Kidney (tissue), 14 donors: ENCODE results near the gene C11orf98. TPM values are rescaled to one million over a fixed set of nuclear protein-coding genes. Genes with fewer than 3 reads are reported as not detected.
A peak's percentile ranks its signal among the peaks of the same experiment; 100 is the strongest.

Experiments
- DNase-seq, 5 donors: peaks; one replicate each; pipeline ENCODE4 v3.0.0-alpha.2; 2013 to 2020
- FAIRE-seq: peaks from 2 replicates; lab custom pipeline; 2012; peaks lifted over from hg19 to GRCh38; lab: Jason Lieb, UNC
- H3K27ac ChIP-seq, 2 donors: one replicate each; pipeline ENCODE4 v1.7.0; 2013; ENCODE audit warnings: low read depth in 2 of 2, low read length in 2 of 2, inconsistent platforms in 1 of 2
- H3K27me3 ChIP-seq: one replicate; pipeline ENCODE4 v1.7.1; 2013; ENCODE audit warnings: low read length, inconsistent platforms; ENCODE audit not compliant: control insufficient read depth, insufficient read depth
- H3K36me3 ChIP-seq, 3 donors: one replicate each; pipeline versions ENCODE4 v1.7.0 to v1.7.1; 2013; ENCODE audit warnings: low read length in 3 of 3, control low read depth in 1 of 3, inconsistent platforms in 1 of 3; ENCODE audit not compliant: insufficient read depth in 3 of 3, control insufficient read depth in 2 of 3
- H3K4me1 ChIP-seq, 3 donors: one replicate each; pipeline versions ENCODE4 v1.7.0 to v1.7.1; 2013; ENCODE audit warnings: low read length in 3 of 3, inconsistent platforms in 1 of 3, low read depth in 1 of 3; ENCODE audit not compliant: control insufficient read depth in 2 of 3, insufficient read depth in 2 of 3
- H3K4me3 ChIP-seq, 3 donors: one replicate each; pipeline versions ENCODE4 v1.7.0 to v1.8.1; 2013; ENCODE audit warnings: low read length in 3 of 3, control low read depth in 1 of 3, inconsistent platforms in 1 of 3
- H3K9ac ChIP-seq, 3 donors: one replicate each; pipeline versions ENCODE4 v1.7.0 to v1.7.1; 2013; ENCODE audit warnings: low read length in 3 of 3, control low read depth in 1 of 3, inconsistent platforms in 1 of 3
- H3K9me3 ChIP-seq, 3 donors: one replicate each; pipeline versions ENCODE4 v1.7.0 to v1.7.1; 2013; ENCODE audit warnings: low read length in 3 of 3, control low read depth in 1 of 3, inconsistent platforms in 1 of 3; ENCODE audit not compliant: control insufficient read depth in 2 of 3, insufficient read depth in 1 of 3
- CTCF ChIP-seq: IDR thresholded peaks from 3 replicates; pipeline ENCODE4 v1.5.1; 2012; ENCODE audit warnings: mild to moderate bottlenecking, moderate library complexity, borderline replicate concordance; ENCODE audit not compliant: insufficient read depth; ENCODE audit errors: extremely low read depth
- intact Hi-C: fragments of 100-400 bp; cut with DNase I; formaldehyde crosslinking; loops from one replicate; pipeline ENCODE4 v1.11.1; 2022
- polyA plus RNA-seq: library from polyadenylated mRNA; stranded (reverse); fragments of 350-450 nt; fragmentation: Illumina TruSeq; extraction: RNeasy Lipid Tissue Mini Kit (QIAGEN cat#74804); gene quantifications from one replicate; pipeline ENCODE4 v1.2.3, GENCODE V29; 2014; ENCODE audit warnings: low read depth, low replicate concordance; ENCODE audit not compliant: insufficient read depth
- total RNA-seq: library from RNA; stranded (reverse); fragmentation: NEBNext Ultra II Directional; extraction: Animal tissue kit (Norgen Biotek cat#: 25700); gene quantifications from one replicate; pipeline ENCODE4 v1.2.1, GENCODE V29; 2021
- donor health status: control.
- donor health status: control.
- donor health status: control.
- donor health status: control.
- donor health status: control.
- donor health status: DM: yes; HTN: yes; CAD: no.
- donor health status: Normal renal cell carcinoma (clear cell type).

The C11orf98 gene
- total and polyA plus RNA-seq, 2 donors from 2014 or later: 44.5 to 138 TPM

GRCh38 chr11:62680825-62681240 lies 15.8 kb upstream of the C11orf98 start:
- DNase-seq: peak in 3 of 5 donors; percentile 43 to 74 (median 69)
- Histone ChIP-seq H3K9me3 (no peaks in the 10 kb centered on the region), H3K4me3 (no peak overlapping the region), H3K36me3 (peaks cover 0 to 5% (median 0%) of the 10 kb centered on the region in 3 donors), H3K27me3 (no peaks in the 10 kb centered on the region), H3K4me1 (peaks cover 0 to 8% (median 4%) of the 10 kb centered on the region in 3 donors), H3K9ac (no peak overlapping the region), H3K27ac (no peak overlapping the region)
- no peak for FAIRE-seq
- peak; percentile 69 for TF ChIP-seq CTCF
- intact Hi-C loops: no loop called here

GRCh38 chr11:62678770-62679696 lies 14.0 kb upstream of the C11orf98 start, which contains the start of gene UBXN1:
Gene UBXN1, minus strand, starts transcription at chr11:62679073. Its CDS starts 150 bp downstream, at chr11:62678923.
- Histone ChIP-seq H3K36me3 (peaks cover 0 to 5% (median 2%) of the 10 kb centered on the region in 3 donors), H3K9ac (peak within 1 kb of the TSS; percentile 74 to 90 (median 88)), H3K9me3 (no peaks in the 10 kb centered on the region), H3K27ac (peak within 1 kb of the TSS; percentile 66 to 82), H3K4me1 (peaks cover 0 to 8% (median 4%) of the 10 kb centered on the region in 3 donors), H3K4me3 (peak within 1 kb of the TSS; percentile 74 to 94 (median 86)), H3K27me3 (no peaks in the 10 kb centered on the region)
- no peak for TF ChIP-seq CTCF
- intact Hi-C loops: no loop called here
- DNase-seq: peak; percentile 88 to 96 (median 92)
- FAIRE-seq: no peak

GRCh38 chr11:62678433-62678769 lies 13.4 kb upstream of the C11orf98 start:
- Histone ChIP-seq H3K36me3 (peaks cover 0 to 5% (median 2%) of the 10 kb centered on the region in 3 donors), H3K4me1 (peaks cover 0 to 8% (median 4%) of the 10 kb centered on the region in 3 donors), H3K27me3 (no peaks in the 10 kb centered on the region), H3K27ac (peak overlapping the region; percentile 66 to 82), H3K4me3 (peak overlapping the region; percentile 74 to 94 (median 86)), H3K9me3 (no peaks in the 10 kb centered on the region), H3K9ac (peak overlapping the region; percentile 43 to 90 (median 88))
- no peak for TF ChIP-seq CTCF
- no peak for DNase-seq
- intact Hi-C loops: no loop called here
- no peak for FAIRE-seq
